K562 (cell line): ENCODE data around the gene GALNT9. TPM values are rescaled to one million over a fixed set of nuclear protein-coding genes. Genes with fewer than 3 reads are reported as not detected.

Source experiments
- ATAC-seq: fragments of 200-7000 bp; cut with Tn5 transposase; 3 replicates; pipeline ENCODE4 v1.9.1; 2020; ENCODE audit warnings: moderate library complexity
- BruUV-seq: library from RNA; stranded (reverse); fragments of 400-500 nt; replicated peaks from 2 replicates; lab custom pipeline; 2021; lab: Mats Ljungman, UMichigan
- CTCF ChIA-PET: fragments of 300-600 bp; formaldehyde crosslinking; extraction: SDS; loops from one replicate; lab custom pipeline; 2021; ENCODE audit warnings: low intra/inter-chr PET ratio; lab: Yijun Ruan, JAX
- POLR2A ChIA-PET: fragments of 300-600, 350-650 bp; sonication (Branson Sonifier 250); formaldehyde crosslinking; extraction: SDS; loops from one replicate; lab custom pipeline; 2021; ENCODE audit warnings: antibody characterized with exemption, inconsistent platforms; lab: Yijun Ruan, JAX
- DNase-seq, 4 experiments: peaks; one replicate each; pipeline versions ENCODE4 v3.0.0 to v3.0.0-alpha.2; 2011 to 2018; ENCODE audit warnings: low spot score in 3 of 4, mixed read lengths in 3 of 4; ENCODE audit errors: extremely low read depth in 1 of 4
- FAIRE-seq: peaks from 2 replicates; lab custom pipeline; 2011; peaks lifted over from hg19 to GRCh38; lab: Jason Lieb, UNC
- H2AFZ ChIP-seq: 2 replicates; pipeline ENCODE4 v1.6.0; 2011; ENCODE audit warnings: low read depth, low read length, control low read depth, inconsistent platforms
- H3K27ac ChIP-seq: fragments of 200-600 bp; 3 replicates; pipeline ENCODE4 v1.8.0; 2011; ENCODE audit warnings: low read depth, mild to moderate bottlenecking, control low read depth, inconsistent platforms, low read length, moderate library complexity, mixed read lengths; ENCODE audit errors: extremely low read depth
- H3K27me3 ChIP-seq, 2 experiments: fragments of 300-600 bp in 1 of 2; 2 replicates in 1 of 2; 3 replicates in 1 of 2; pipeline versions ENCODE4 v1.6.0 to v1.8.0; 2011; ENCODE audit warnings: inconsistent platforms in 2 of 2, low read length in 2 of 2, mild to moderate bottlenecking in 1 of 2, mixed read lengths in 1 of 2, moderate library complexity in 1 of 2; ENCODE audit not compliant: control insufficient read depth in 2 of 2, insufficient read depth in 2 of 2
- H3K36me3 ChIP-seq: fragments of 300-600 bp; 3 replicates; pipeline ENCODE4 v1.8.0; 2011; ENCODE audit warnings: mild to moderate bottlenecking, low read length, inconsistent platforms; ENCODE audit not compliant: control insufficient read depth, insufficient read depth
- H3K4me1 ChIP-seq, 2 experiments: fragments of 200-600 bp in 1 of 2; replicated peaks in 1 of 2; 2 replicates in 1 of 2; 3 replicates in 1 of 2; pipeline versions ENCODE4 v1.5.1 to v1.8.0; 2011; ENCODE audit warnings: inconsistent platforms in 2 of 2, low read length in 2 of 2, mild to moderate bottlenecking in 1 of 2, mixed read lengths in 1 of 2, moderate library complexity in 1 of 2; ENCODE audit not compliant: control insufficient read depth in 2 of 2, insufficient read depth in 2 of 2
- H3K4me2 ChIP-seq: 2 replicates; pipeline ENCODE4 v1.6.1; 2011; ENCODE audit warnings: low read length, control low read depth, inconsistent platforms, mixed read lengths; ENCODE audit not compliant: insufficient read depth
- H3K4me3 ChIP-seq: fragments of 200-600 bp; sonication (generic), shearing (Covaris generic); 2 replicates; pipeline ENCODE4 v1.5.1; 2016; ENCODE audit warnings: control low read depth, inconsistent platforms
- H3K79me2 ChIP-seq: fragments of 200-600 bp; 3 replicates; pipeline ENCODE4 v1.8.0; 2011; ENCODE audit warnings: low read length, inconsistent platforms; ENCODE audit not compliant: control insufficient read depth, insufficient read depth
- H3K9ac ChIP-seq, 2 experiments: 2 replicates each; pipeline versions ENCODE4 v1.6.0 to v1.6.1; 2011; ENCODE audit warnings: low read depth in 2 of 2, low read length in 2 of 2, control low read depth in 1 of 2, inconsistent platforms in 1 of 2, mild to moderate bottlenecking in 1 of 2, mixed read lengths in 1 of 2; ENCODE audit not compliant: insufficient read depth in 1 of 2
- H3K9me1 ChIP-seq: one replicate; pipeline ENCODE4 v1.6.0; 2011; ENCODE audit warnings: inconsistent platforms, mild to moderate bottlenecking, low read length, moderate library complexity; ENCODE audit not compliant: control insufficient read depth, insufficient read depth
- H3K9me3 ChIP-seq: replicated peaks from 2 replicates; pipeline ENCODE4 v1.5.1; 2011; ENCODE audit warnings: low read depth, low read length, inconsistent platforms; ENCODE audit not compliant: control insufficient read depth, insufficient read depth
- H4K20me1 ChIP-seq: replicated peaks from 2 replicates; pipeline ENCODE4 v1.6.1; 2011; ENCODE audit warnings: low read length, inconsistent platforms, mixed read lengths; ENCODE audit not compliant: control insufficient read depth, insufficient read depth
- ATF2 ChIP-seq: sonication (generic); formaldehyde crosslinking; IDR thresholded peaks from 2 replicates; pipeline ENCODE4 v1.8.1; 2022; ENCODE audit warnings: missing genetic modification reagents
- ELF1 ChIP-seq: fragments of 200-800 bp; sonication (Bioruptor generic); IDR thresholded peaks from 2 replicates; pipeline ENCODE4 v1.6.1; 2016; ENCODE audit warnings: missing genetic modification characterization, missing compliant biosample characterization
- HDGF ChIP-seq: fragments of 450-650 bp; IDR thresholded peaks from 2 replicates; pipeline ENCODE4 v1.6.1; 2016
- KLF10 ChIP-seq: fragments of 250-450 bp; sonication (Bioruptor Pico); IDR thresholded peaks from 2 replicates; pipeline ENCODE4 v1.6.1; 2021; ENCODE audit warnings: matching md5 sums
- PHF21A ChIP-seq: fragments of 450-650 bp; IDR thresholded peaks from 2 replicates; pipeline ENCODE4 v1.6.1; 2017; ENCODE audit warnings: low read depth, borderline replicate concordance
- REST ChIP-seq, 2 experiments: fragments of 450-650 bp; formaldehyde crosslinking in 1 of 2; IDR thresholded peaks; 2 replicates each; pipeline versions ENCODE4 v1.4.0 to v1.6.1; 2014 to 2020; ENCODE audit warnings: mild to moderate bottlenecking in 2 of 2, borderline replicate concordance in 1 of 2, low read depth in 1 of 2
- SRSF7 ChIP-seq: fragments of 200-400 bp; formaldehyde crosslinking; optimal IDR thresholded peaks from 2 replicates; pipeline ENCODE3; 2017; ENCODE audit warnings: mild to moderate bottlenecking, low read depth, low read length
- TARDBP ChIP-seq: fragments of 450-650 bp; IDR thresholded peaks from 2 replicates; pipeline ENCODE4 v1.6.1; 2016
- TFAP4 ChIP-seq: sonication (generic); formaldehyde crosslinking; IDR thresholded peaks from 2 replicates; pipeline ENCODE4 v1.8.0; 2022; ENCODE audit warnings: missing genetic modification reagents, mild to moderate bottlenecking, moderate library complexity, borderline replicate concordance
- ZNF253 ChIP-seq: fragments of 250-450 bp; sonication (Bioruptor Pico); conservative IDR thresholded peaks from 2 replicates; pipeline ENCODE4 v1.6.1; 2021; ENCODE audit warnings: mild to moderate bottlenecking
- ZZZ3 ChIP-seq: fragments of 450-650 bp; IDR thresholded peaks from 2 replicates; pipeline ENCODE4 v1.6.1; 2016; ENCODE audit warnings: antibody characterized with exemption, mild to moderate bottlenecking, moderate library complexity
- WGBS: fragments of 100-300 bp; shearing (Covaris generic); methylation state at CpG from one replicate; pipeline ENCODE4 v1.1.6; 2016; ENCODE audit warnings: low coverage, mixed read lengths; ENCODE audit not compliant: insufficient coverage; ENCODE audit errors: missing lambda C conversion rate; 5-methylcytosine and 5-hydroxymethylcytosine counted together
- in situ Hi-C: fragments of 300-500 bp; cut with MboI; formaldehyde crosslinking; loops from 4 replicates; pipeline ENCODE4 v1.15.0; 2018; ENCODE audit warnings: inconsistent platforms, mixed read lengths
- intact Hi-C: fragments of 100-400 bp; cut with micrococcal nuclease; formaldehyde crosslinking; loops from 2 replicates; pipeline ENCODE4 v1.14.2; 2022
- polyA plus RNA-seq, 8 experiments: library from polyadenylated mRNA; depleted of rRNA in 4 of 8; stranded (reverse) in 5 of 8; unstranded in 3 of 8; fragments of >200 nt; fragmentation: Nextera tagmentation in 2 of 8; fragmentation: Illumina TruSeq in 1 of 8; extraction: Ambion mirVana in 2 of 8; extraction: Trizol in 1 of 8; gene quantifications; 2 replicates each; pipeline versions ENCODE4 v1.2.1 to v1.2.3, GENCODE V29; 2011 to 2014; ENCODE audit warnings: inconsistent platforms in 1 of 8, missing spikeins in 1 of 8
- total RNA-seq, 7 experiments: library from RNA; depleted of rRNA in 6 of 7; stranded (reverse); fragments of >200 nt in 6 of 7; fragmentation: Illumina TruSeq in 2 of 7; extraction: Trizol in 2 of 7; gene quantifications; 2 replicates each; pipeline versions ENCODE4 v1.2.1 to v1.2.3, GENCODE V29; 2011 to 2021; ENCODE audit warnings: low replicate concordance in 1 of 7

Gene GALNT9
- total and polyA plus RNA-seq, 9 of the 15 experiments (the other 6 are each of a cell fraction or from before 2014, with no cell fraction given): not detected

- WGBS: 3% methylated on average over 26 of the region's 28 CpGs
- Histone ChIP-seq H3K4me1 (no peaks in the 10 kb centered on the region; a peak in 1 of 5 replicates), H3K36me3 (no peaks in the 10 kb centered on the region), H3K9me3 (peaks cover 2% of the 10 kb centered on the region; the same call in 1 of the 2 replicates), H3K9ac (no peak overlapping the region; a peak in 1 of 4 replicates), H4K20me1 (no peaks in the 10 kb centered on the region), H2AFZ (no peak overlapping the region), H3K4me3 (no peak overlapping the region), H3K27ac (no peak overlapping the region), H3K79me2 (no peaks in the 10 kb centered on the region), H3K27me3 (peaks cover 18 to 40% of the 10 kb centered on the region in 2 experiments; a peak in 3 of 5 replicates), H3K9me1 (no peaks in the 10 kb centered on the region), H3K4me2 (no peak overlapping the region)
- POLR2A ChIA-PET: no interaction called here
- in situ Hi-C loops (no loop called here), intact Hi-C loops (no loop called here)
- DNase-seq: no peak
- ATAC-seq: no peak
- CTCF ChIA-PET: no interaction called here
- no TSS peak for BruUV-seq
- no peak for FAIRE-seq
- no peak for TF ChIP-seq HDGF
- no peak for TF ChIP-seq REST (IDR thresholded peaks at IDR 0.05; ENCODE audit: borderline replicate concordance)
- TF ChIP-seq REST (CRISPR knock-in tag; IDR thresholded peaks at IDR 0.05; ENCODE audit: low read depth): no peak
- TF ChIP-seq ZZZ3: no peak
- no peak for TF ChIP-seq TFAP4 (CRISPR knock-in tag)
- TF ChIP-seq TARDBP: no peak
- TF ChIP-seq ATF2 (CRISPR knock-in tag): no peak
- no peak for TF ChIP-seq ZNF253 (CRISPR knock-in tag)
- TF ChIP-seq KLF10 (CRISPR knock-in tag): no peak
- no peak for TF ChIP-seq ELF1 (tag)
- no peak for TF ChIP-seq PHF21A
- TF ChIP-seq SRSF7: no peak
Measured at GRCh38 chr12:132228476-132229192, 100.8 kb downstream of the GALNT9 start.
